ENCODE results near the gene CISH.

The CISH gene

GRCh38 chr3:50607271-50608091 is 4.1 kb downstream of the CISH start:
- TF ChIP-seq, protein P1, sequence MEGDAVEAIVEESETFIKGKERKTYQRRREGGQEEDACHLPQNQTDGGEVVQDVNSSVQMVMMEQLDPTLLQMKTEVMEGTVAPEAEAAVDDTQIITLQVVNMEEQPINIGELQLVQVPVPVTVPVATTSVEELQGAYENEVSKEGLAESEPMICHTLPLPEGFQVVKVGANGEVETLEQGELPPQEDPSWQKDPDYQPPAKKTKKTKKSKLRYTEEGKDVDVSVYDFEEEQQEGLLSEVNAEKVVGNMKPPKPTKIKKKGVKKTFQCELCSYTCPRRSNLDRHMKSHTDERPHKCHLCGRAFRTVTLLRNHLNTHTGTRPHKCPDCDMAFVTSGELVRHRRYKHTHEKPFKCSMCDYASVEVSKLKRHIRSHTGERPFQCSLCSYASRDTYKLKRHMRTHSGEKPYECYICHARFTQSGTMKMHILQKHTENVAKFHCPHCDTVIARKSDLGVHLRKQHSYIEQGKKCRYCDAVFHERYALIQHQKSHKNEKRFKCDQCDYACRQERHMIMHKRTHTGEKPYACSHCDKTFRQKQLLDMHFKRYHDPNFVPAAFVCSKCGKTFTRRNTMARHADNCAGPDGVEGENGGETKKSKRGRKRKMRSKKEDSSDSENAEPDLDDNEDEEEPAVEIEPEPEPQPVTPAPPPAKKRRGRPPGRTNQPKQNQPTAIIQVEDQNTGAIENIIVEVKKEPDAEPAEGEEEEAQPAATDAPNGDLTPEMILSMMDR (IDR thresholded peaks at IDR 0.05; ENCODE audit: extremely low read depth, insufficient read depth, missing control alignments): no peak
- no peak for DNase-seq (ENCODE audit: low spot score)
- in situ Hi-C loops (cut with MboI; ENCODE audit: low pct_unique_long_range_greater_than_20kb, low sequenced_read_pairs, unreplicated experiment): loop anchor here (25.0 kb wide), 1 partner anchor 1080 kb away; no protein-coding TSS in a partner anchor

DNA sequence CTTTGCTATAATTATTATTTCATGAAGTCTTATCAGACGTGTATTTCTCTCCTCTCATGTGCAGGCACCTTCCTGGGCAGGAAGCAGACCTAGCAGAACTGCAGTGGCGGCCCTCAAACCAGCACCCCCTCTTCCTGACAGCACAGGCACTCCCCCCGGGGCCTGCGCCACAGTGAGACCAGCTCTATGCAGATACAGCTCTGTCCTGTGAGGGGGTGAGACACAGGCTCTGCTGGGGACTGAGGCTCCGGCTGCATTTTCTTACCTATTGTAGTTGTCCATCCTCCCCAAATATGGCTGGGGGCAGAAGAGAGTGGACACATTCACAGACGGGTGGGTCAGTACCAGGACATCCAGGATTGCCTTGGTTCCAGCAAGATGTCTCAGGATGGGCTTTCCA is 5.0 kb downstream of the CISH start:
- no peak for DNase-seq (ENCODE audit: low spot score)
- TF ChIP-seq, protein P1 (IDR thresholded peaks at IDR 0.05; ENCODE audit: extremely low read depth, insufficient read depth, missing control alignments): no peak
- in situ Hi-C loops (cut with MboI; ENCODE audit: low pct_unique_long_range_greater_than_20kb, low sequenced_read_pairs, unreplicated experiment): loop anchor here (25.0 kb wide), 1 partner anchor 1081 kb away; no protein-coding TSS in a partner anchor

GRCh38 chr3:50605901-50606326 is 5.7 kb downstream of the CISH start:
- in situ Hi-C loops (cut with MboI; ENCODE audit: low pct_unique_long_range_greater_than_20kb, low sequenced_read_pairs, unreplicated experiment): loop anchor here (25.0 kb wide), 1 partner anchor 1081 kb away; no protein-coding TSS in a partner anchor
- TF ChIP-seq, protein P1 (IDR thresholded peaks at IDR 0.05; ENCODE audit: extremely low read depth, insufficient read depth, missing control alignments): no peak
- DNase-seq (ENCODE audit: low spot score): no peak

- in situ Hi-C loops (cut with MboI; ENCODE audit: low pct_unique_long_range_greater_than_20kb, low sequenced_read_pairs, unreplicated experiment): loop anchor here (25.0 kb wide), 1 partner anchor 1082 kb away; no protein-coding TSS in a partner anchor
- TF ChIP-seq, protein P1 (IDR thresholded peaks at IDR 0.05; ENCODE audit: extremely low read depth, insufficient read depth, missing control alignments): no peak
- no peak for DNase-seq (ENCODE audit: low spot score)
These were observed 6.7 kb downstream of the CISH start for GRCh38 chr3:50604628-50605588.

DNA sequence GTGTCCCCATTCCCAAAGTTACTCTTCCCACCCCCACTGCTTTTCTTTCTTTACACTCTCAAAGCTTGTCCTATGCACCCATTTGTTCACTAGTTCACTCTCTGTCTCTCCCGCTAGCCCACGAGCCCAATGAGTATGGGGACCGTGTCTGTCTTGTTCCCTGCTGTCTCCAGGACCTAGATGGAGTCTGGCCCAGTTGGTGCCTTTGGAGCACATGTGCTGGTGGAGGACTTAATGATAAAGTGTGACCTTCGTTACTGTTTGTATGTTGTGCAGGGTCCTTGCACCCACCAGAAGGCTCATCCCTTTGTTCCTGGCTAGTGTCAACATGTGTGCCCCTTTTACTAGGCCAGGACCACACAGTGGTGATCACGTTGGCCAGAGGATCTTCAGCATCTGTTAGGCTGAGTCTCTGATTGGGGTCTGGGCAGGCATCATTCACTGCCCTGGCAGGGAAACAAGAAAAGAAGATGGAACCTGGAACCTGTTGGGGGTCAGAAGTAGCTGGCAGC is 7.4 kb downstream of the CISH start:
- in situ Hi-C loops (cut with MboI; ENCODE audit: low pct_unique_long_range_greater_than_20kb, low sequenced_read_pairs, unreplicated experiment): loop anchor here (25.0 kb wide), 1 partner anchor 1083 kb away; no protein-coding TSS in a partner anchor
- TF ChIP-seq, protein P1 (IDR thresholded peaks at IDR 0.05; ENCODE audit: extremely low read depth, insufficient read depth, missing control alignments): no peak
- no peak for DNase-seq (ENCODE audit: low spot score)

Measured in GM13977 (cell line).